ENCODE measurements around the gene BEST3.

DNA sequence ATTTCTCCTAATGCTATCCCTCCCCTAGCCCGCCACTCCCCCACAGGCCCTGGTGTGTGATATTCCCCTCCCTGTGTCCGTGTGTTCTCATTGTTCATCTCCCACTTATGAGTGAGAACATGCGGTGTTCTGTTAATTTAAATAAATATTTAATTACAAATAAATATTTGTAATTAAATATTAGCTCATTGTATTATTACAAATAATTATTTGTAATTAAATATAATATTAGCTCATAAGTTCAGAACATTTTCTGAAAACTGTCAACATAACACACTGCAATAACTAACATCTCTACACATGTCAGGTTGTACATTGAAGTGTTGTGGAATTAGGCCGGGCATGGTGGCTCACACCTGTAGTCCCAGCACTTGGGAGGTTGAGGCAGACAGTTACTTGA is 45.0 kb upstream of the BEST3 start:
- TF ChIP-seq, protein P1, sequence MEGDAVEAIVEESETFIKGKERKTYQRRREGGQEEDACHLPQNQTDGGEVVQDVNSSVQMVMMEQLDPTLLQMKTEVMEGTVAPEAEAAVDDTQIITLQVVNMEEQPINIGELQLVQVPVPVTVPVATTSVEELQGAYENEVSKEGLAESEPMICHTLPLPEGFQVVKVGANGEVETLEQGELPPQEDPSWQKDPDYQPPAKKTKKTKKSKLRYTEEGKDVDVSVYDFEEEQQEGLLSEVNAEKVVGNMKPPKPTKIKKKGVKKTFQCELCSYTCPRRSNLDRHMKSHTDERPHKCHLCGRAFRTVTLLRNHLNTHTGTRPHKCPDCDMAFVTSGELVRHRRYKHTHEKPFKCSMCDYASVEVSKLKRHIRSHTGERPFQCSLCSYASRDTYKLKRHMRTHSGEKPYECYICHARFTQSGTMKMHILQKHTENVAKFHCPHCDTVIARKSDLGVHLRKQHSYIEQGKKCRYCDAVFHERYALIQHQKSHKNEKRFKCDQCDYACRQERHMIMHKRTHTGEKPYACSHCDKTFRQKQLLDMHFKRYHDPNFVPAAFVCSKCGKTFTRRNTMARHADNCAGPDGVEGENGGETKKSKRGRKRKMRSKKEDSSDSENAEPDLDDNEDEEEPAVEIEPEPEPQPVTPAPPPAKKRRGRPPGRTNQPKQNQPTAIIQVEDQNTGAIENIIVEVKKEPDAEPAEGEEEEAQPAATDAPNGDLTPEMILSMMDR (conservative IDR thresholded peaks at IDR 0.05 in 1 of 2, IDR thresholded peaks at IDR 0.05 in 1 of 2; ENCODE audit: low read depth in 1 of 2, low read length in 2 of 2): no peak
- no peak for TF ChIP-seq EZH2 (IDR thresholded peaks at IDR 0.05; ENCODE audit: low read length, missing control alignments)

Data from fibroblast of lung (primary cell).